Stomach (tissue), 4 donors: ENCODE results near the gene PLXDC1.

Source experiments
- CTCF ChIP-seq, 7 experiments: fragments of 450-650 bp in 4 of 7; fragments of 200-600 bp in 3 of 7; sonication (generic) in 3 of 7; IDR thresholded peaks; one replicate each; pipeline ENCODE4 v1.5.1; 2016 to 2019; ENCODE audit warnings: antibody characterized with exemption in 7 of 7, control low read depth in 2 of 7, mild to moderate bottlenecking in 1 of 7
- EP300 ChIP-seq: sonication (generic); formaldehyde crosslinking; IDR thresholded peaks from one replicate; pipeline ENCODE4 v1.6.1; 2017; ENCODE audit warnings: antibody characterized with exemption
- POLR2AphosphoS5 ChIP-seq, 3 donors: sonication (generic); formaldehyde crosslinking; IDR thresholded peaks; one replicate each; pipeline ENCODE4 v1.6.1; 2016; ENCODE audit warnings: antibody characterized with exemption in 3 of 3

GRCh38 chr17:39054111-39054645, 97.3 kb downstream of the PLXDC1 start:
- peak in 1 of 3 donors; percentile 31 for TF ChIP-seq POLR2AphosphoS5 (IDR thresholded peaks at IDR 0.05)
- no peak for TF ChIP-seq CTCF (IDR thresholded peaks at IDR 0.05)
- TF ChIP-seq EP300: no peak
